B cell (primary cell): ENCODE results near the gene RPL22.

Experiments used
- EZH2 ChIP-seq: IDR thresholded peaks from 2 replicates; pipeline ENCODE4 v1.6.1; 2012; ENCODE audit warnings: borderline replicate concordance, low read depth, mild to moderate bottlenecking, moderate library complexity, low read length; ENCODE audit not compliant: insufficient read depth, poor library complexity, severe bottlenecking
- TF ChIP-seq, protein P1 (sequence below): fragments of 200-600 bp; IDR thresholded peaks from one replicate; pipeline ENCODE4 v1.8.0; 2022; ENCODE audit warnings: antibody characterized with exemption, mild to moderate bottlenecking

DNA sequence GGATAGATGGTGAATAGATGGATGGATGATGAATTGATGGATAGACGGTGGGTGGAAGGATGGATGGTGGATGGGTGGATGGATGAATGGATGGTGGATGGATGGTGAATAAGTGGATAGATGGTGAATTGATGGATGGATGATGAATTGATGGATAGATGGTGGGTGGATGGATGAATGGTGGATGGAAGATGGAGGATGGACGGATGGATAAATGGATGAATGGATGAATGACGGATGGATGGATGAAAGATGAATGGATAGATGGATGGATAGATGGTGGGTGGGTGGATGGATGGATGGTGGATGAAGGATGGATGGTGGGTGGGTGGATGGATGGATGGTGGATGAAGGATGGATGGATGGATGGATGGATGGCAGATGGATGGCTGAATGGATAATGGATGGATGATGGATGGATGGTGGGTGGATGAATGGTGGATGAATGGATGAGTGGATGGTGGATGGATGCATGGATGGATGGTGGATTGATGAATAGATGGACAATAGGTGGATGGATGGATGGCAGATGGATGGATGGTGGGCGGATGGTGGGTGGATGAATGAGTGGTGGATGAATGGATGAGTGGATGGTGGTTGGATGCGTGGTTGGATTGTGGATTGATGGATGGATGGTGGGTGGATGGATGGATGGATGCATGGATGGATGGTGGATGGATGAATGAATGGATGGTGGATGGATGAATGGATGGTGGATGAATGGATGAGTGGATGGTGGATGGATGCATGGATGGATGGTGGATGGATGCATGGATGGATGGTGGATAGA, 24.6 kb downstream of the RPL22 start:
- TF ChIP-seq, protein P1, sequence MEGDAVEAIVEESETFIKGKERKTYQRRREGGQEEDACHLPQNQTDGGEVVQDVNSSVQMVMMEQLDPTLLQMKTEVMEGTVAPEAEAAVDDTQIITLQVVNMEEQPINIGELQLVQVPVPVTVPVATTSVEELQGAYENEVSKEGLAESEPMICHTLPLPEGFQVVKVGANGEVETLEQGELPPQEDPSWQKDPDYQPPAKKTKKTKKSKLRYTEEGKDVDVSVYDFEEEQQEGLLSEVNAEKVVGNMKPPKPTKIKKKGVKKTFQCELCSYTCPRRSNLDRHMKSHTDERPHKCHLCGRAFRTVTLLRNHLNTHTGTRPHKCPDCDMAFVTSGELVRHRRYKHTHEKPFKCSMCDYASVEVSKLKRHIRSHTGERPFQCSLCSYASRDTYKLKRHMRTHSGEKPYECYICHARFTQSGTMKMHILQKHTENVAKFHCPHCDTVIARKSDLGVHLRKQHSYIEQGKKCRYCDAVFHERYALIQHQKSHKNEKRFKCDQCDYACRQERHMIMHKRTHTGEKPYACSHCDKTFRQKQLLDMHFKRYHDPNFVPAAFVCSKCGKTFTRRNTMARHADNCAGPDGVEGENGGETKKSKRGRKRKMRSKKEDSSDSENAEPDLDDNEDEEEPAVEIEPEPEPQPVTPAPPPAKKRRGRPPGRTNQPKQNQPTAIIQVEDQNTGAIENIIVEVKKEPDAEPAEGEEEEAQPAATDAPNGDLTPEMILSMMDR = no peak
- no peak for TF ChIP-seq EZH2
